ENCODE data around the gene AK9. TPM values are rescaled to one million over a fixed set of nuclear protein-coding genes. Genes with fewer than 3 reads are reported as not detected.

AK9 gene
- total and polyA plus RNA-seq, 2 of the 8 experiments (the other 6 are each of a cell fraction or from before 2014, with no cell fraction given) = 1.8 to 2.2 TPM

DNA sequence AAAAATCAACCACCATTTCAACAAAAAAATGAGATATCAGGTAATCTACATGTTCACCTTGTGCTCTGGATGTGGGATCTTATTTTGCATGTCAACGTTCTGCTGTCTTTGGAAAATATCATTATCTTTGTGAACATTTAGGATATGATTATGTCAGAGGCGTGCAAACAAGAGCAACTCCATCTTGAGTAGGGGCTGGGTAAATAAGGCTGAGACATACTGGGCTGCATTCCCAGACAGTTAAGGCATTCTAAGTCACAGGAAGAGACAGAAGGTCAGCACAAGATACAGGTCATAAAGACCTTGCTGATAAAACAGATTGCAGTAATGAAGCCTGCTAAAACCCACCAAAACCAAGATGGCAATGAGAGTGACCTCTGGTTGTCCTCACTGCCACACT is 179.2 kb downstream of the AK9 start:
- no peak overlapping the region for H3K4me2 ChIP-seq (ENCODE audit: insufficient read depth in 1 of 2, low read depth in 2 of 2, low read length in 2 of 2)
- TF ChIP-seq TAF1 (IDR thresholded peaks at IDR 0.05; ENCODE audit: low read depth, low read length) (no peak), CREB1 (IDR thresholded peaks at IDR 0.05) (no peak), BRCA1 (IDR thresholded peaks at IDR 0.05; ENCODE audit: low read depth, low read length) (no peak), JUN (IDR thresholded peaks at IDR 0.05; ENCODE audit: low read depth, low read length) (no peak), SIX5 (IDR thresholded peaks at IDR 0.05; ENCODE audit: low read depth, low read length) (no peak), KDM5A (IDR thresholded peaks at IDR 0.05; ENCODE audit: low read length) (no peak), CHD2 (IDR thresholded peaks at IDR 0.05; ENCODE audit: low read length) (no peak), SP1 (IDR thresholded peaks at IDR 0.05; ENCODE audit: low read depth, low read length) (no peak), TCF12 (IDR thresholded peaks at IDR 0.05; ENCODE audit: low read depth, low read length) (no peak)
- H4K8ac ChIP-seq (ENCODE audit: extremely low read depth, insufficient read depth, low read length) = no peak overlapping the region
- CTCF ChIA-PET (ENCODE audit: partially characterized antibody) = no interaction called here
- WGBS, 2 experiments (ENCODE audit: extremely low coverage in 1 of 2, insufficient coverage in 1 of 2, insufficient read length in 1 of 2, insufficient replicate concordance in 2 of 2, low coverage in 1 of 2, low lambda C conversion rate in 2 of 2, missing lambda C conversion rate in 1 of 2) = 91% methylated on average over 2 of the region's 2 CpGs; no CpG with 5 or more reads in 1 of the 2 experiments
- no peak overlapping the region for H3K9ac ChIP-seq (replicated peaks in 1 of 4; ENCODE audit: extremely low read depth in 1 of 4, low read depth in 3 of 4, low read length in 3 of 4)
- no peak overlapping the region for H4K91ac ChIP-seq (replicated peaks; ENCODE audit: insufficient read length, low read length)
- peaks cover 0 to 11% (median 4%) of the 10 kb centered on the region in 4 experiments; a peak in 3 of 8 replicates for H3K36me3 ChIP-seq (ENCODE audit: control insufficient read depth in 2 of 4, insufficient read depth in 4 of 4, low read length in 3 of 4)
- H3K9me3 ChIP-seq (ENCODE audit: insufficient read depth in 2 of 2, low read depth in 1 of 2, low read length in 1 of 2) = peaks cover 22 to 28% of the 10 kb centered on the region in 2 experiments
- H2BK12ac ChIP-seq (ENCODE audit: low read depth, low read length) = no peak overlapping the region
- POLR2A ChIA-PET (ENCODE audit: partially characterized antibody) = no interaction called here
- peaks cover 6 to 17% (median 12%) of the 10 kb centered on the region in 4 experiments for H3K4me1 ChIP-seq (replicated peaks in 1 of 4; ENCODE audit: control insufficient read depth in 3 of 4, insufficient read depth in 4 of 4, low read length in 3 of 4)
- no peak overlapping the region for H2BK15ac ChIP-seq (ENCODE audit: low read length)
- H3K4me3 ChIP-seq (ENCODE audit: extremely low read depth in 1 of 4, insufficient read depth in 2 of 4, low read depth in 3 of 4, low read length in 4 of 4) = no peak overlapping the region
- H3K56ac ChIP-seq (replicated peaks; ENCODE audit: insufficient read length, low read depth, low read length) = no peak overlapping the region
- H3K4ac ChIP-seq (replicated peaks; ENCODE audit: insufficient read length, low read depth, low read length) = no peak overlapping the region
- H3K27ac ChIP-seq (ENCODE audit: low read depth, low read length) = no peak overlapping the region
- H3K23me2 ChIP-seq (ENCODE audit: low read depth, low read length) = no peaks in the 10 kb centered on the region
- no peak overlapping the region for H3K18ac ChIP-seq (ENCODE audit: extremely low read depth, low read length)
- H3K79me2 ChIP-seq (ENCODE audit: control insufficient read depth in 1 of 2, insufficient read depth in 2 of 2, low read length in 2 of 2) = no peaks in the 10 kb centered on the region
- H3K27me3 ChIP-seq (replicated peaks in 1 of 4; ENCODE audit: control insufficient read depth in 3 of 4, extremely low read depth in 1 of 4, insufficient read depth in 3 of 4, low read length in 3 of 4) = no peaks in the 10 kb centered on the region
- no peaks in the 10 kb centered on the region for H4K20me1 ChIP-seq (replicated peaks in 1 of 2; ENCODE audit: control insufficient read depth in 1 of 2, insufficient read depth in 2 of 2, low read length in 2 of 2)
- H3K23ac ChIP-seq (ENCODE audit: insufficient read length) = no peak overlapping the region
- no peaks in the 10 kb centered on the region for H3K79me1 ChIP-seq (ENCODE audit: low read depth, low read length)
- H2BK120ac ChIP-seq (replicated peaks; ENCODE audit: low read depth, low read length) = no peak overlapping the region
- no peak for DNase-seq (ENCODE audit: low read depth in 1 of 2, low spot score in 2 of 2)
- FAIRE-seq = no peak
- no peak overlapping the region for H2BK5ac ChIP-seq (ENCODE audit: low read depth, low read length)
- no peak overlapping the region for H4K5ac ChIP-seq (ENCODE audit: insufficient read length, low read depth, low read length)
- no peak overlapping the region; the same call in 1 of the 2 replicates for H2BK20ac ChIP-seq (ENCODE audit: low read length)
- no peak overlapping the region for H3K14ac ChIP-seq (ENCODE audit: insufficient read length)
- H2AFZ ChIP-seq (ENCODE audit: low read length) = no peak overlapping the region
- no peak overlapping the region for H2AK5ac ChIP-seq (ENCODE audit: low read depth, low read length)
